ENCODE results near the gene LIF. TPM values are rescaled to one million over a fixed set of nuclear protein-coding genes. Genes with fewer than 3 reads are reported as not detected.

Gene LIF
- total RNA-seq, 1 donor from 2014 or later: 18.9 TPM

DNA sequence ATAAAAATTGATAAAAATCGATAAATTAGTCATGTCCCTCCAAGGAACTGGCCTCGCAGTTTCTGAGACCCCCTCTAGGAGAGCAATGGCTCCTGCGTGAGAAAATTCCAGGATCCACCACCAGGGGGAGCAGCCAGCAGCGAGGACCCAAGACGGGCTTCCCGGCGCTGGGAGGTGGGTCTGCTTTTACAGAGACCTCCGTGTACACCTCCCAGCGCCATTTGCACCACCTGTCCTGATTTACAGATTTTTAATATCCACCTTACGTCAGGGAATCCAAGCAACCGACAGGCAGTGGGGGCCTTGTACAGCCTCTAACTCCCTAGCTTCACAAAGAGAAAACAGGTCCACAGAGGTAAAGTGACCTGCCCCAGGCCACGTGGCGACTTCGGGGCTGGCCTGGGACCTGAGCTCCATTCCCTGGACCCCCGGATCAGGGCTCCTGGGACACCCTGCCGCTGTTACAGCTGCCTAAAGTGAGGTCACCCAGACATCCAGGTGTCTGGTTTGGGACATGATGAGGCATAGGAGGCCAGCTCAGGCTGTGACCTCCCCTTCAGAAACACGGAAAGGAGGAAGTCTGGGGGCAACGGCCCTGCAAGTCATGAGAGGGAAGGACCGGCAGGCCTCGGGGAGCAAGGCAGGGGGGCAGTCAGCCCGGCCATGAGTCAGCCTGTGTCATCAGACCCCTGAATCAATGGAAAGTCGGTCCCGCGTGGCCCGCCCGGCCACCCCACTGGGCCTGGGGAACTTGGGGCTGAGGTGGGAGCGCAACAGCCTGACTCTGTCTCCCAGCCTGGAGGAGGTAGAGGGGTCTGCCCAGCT is 16.6 kb upstream of the LIF start:
- no peak for DNase-seq (ENCODE audit: low spot score)
- Mint-ChIP-seq H3K4me1 (ENCODE audit: low read depth) (peaks cover 6% of the 10 kb centered on the region), H3K36me3 (ENCODE audit: low read depth) (no peaks in the 10 kb centered on the region), H3K4me3 (ENCODE audit: unreplicated experiment) (peak overlapping the region; percentile 56), H3K9me3 (ENCODE audit: low read depth) (no peaks in the 10 kb centered on the region), H3K27me3 (ENCODE audit: low read depth) (no peaks in the 10 kb centered on the region), H3K27ac (ENCODE audit: unreplicated experiment) (no peak overlapping the region)
- TF ChIP-seq CTCF (IDR thresholded peaks at IDR 0.05): peak; percentile 100

- Mint-ChIP-seq H3K9me3 (ENCODE audit: low read depth) (no peaks in the 10 kb centered on the region), H3K36me3 (ENCODE audit: low read depth) (no peaks in the 10 kb centered on the region), H3K27me3 (ENCODE audit: low read depth) (no peaks in the 10 kb centered on the region), H3K4me1 (ENCODE audit: low read depth) (peaks cover 6% of the 10 kb centered on the region), H3K27ac (ENCODE audit: unreplicated experiment) (no peak overlapping the region), H3K4me3 (ENCODE audit: unreplicated experiment) (no peak overlapping the region)
- no peak for TF ChIP-seq CTCF (IDR thresholded peaks at IDR 0.05)
- no peak for DNase-seq (ENCODE audit: low spot score)
Measured at GRCh38 chr22:30262112-30262511, 15.6 kb upstream of the LIF start.

DNA sequence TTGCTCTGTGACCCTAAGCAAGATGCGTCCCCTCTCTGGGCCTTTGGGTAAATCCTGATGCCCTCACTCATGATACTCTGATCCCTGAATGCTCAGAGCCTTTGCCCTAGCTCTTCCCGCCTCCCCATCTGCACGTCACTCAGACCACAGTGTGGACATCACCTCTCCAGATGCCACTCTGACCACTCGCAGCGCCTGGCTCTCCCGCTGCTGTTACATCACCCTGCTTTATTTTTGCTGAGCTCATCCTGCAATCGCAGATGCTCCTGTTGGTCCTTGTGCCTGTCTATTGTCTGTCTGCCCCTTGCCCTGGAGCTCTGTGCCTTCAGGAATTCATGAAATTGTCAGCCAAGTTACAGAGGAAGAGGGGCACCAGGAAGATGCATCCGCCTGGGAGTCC is 14.6 kb upstream of the LIF start:
- no peak overlapping the region for H3K4me3 Mint-ChIP-seq (ENCODE audit: unreplicated experiment)

DNA sequence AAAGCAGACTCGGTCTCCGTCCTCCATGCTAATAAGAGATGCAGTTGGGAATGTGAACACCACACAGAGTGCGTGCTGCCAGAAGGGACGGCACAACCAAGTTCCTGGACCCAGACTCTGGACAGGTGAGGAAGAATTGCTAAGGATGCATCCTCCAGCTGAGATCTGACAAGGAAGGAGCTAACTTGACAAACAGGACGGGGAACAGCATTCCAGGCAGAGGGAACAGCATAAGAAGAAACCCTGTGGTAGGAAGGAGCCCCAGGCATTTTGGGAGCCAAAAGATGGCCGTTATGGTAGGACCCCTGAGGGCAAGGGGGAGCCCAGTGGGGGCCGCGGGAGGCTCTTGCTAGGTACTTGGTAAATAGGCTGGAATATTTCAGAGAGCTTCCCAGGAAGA is 14.1 kb upstream of the LIF start:
- Mint-ChIP-seq H3K4me1 (ENCODE audit: low read depth) (peaks cover 10% of the 10 kb centered on the region), H3K27me3 (ENCODE audit: low read depth) (no peaks in the 10 kb centered on the region), H3K27ac (ENCODE audit: unreplicated experiment) (no peak overlapping the region), H3K36me3 (ENCODE audit: low read depth) (no peaks in the 10 kb centered on the region), H3K4me3 (ENCODE audit: unreplicated experiment) (no peak overlapping the region), H3K9me3 (ENCODE audit: low read depth) (no peaks in the 10 kb centered on the region)
- no peak for DNase-seq (ENCODE audit: low spot score)
- no peak for TF ChIP-seq CTCF (IDR thresholded peaks at IDR 0.05)

More for the DNA sequence above, 14.6 kb upstream of the LIF start:
- Mint-ChIP-seq H3K36me3 (ENCODE audit: low read depth) (no peaks in the 10 kb centered on the region), H3K4me1 (ENCODE audit: low read depth) (peaks cover 7% of the 10 kb centered on the region), H3K27ac (ENCODE audit: unreplicated experiment) (no peak overlapping the region), H3K9me3 (ENCODE audit: low read depth) (no peaks in the 10 kb centered on the region), H3K27me3 (ENCODE audit: low read depth) (no peaks in the 10 kb centered on the region)
- DNase-seq (ENCODE audit: low spot score): no peak
- TF ChIP-seq CTCF (IDR thresholded peaks at IDR 0.05): no peak

DNA sequence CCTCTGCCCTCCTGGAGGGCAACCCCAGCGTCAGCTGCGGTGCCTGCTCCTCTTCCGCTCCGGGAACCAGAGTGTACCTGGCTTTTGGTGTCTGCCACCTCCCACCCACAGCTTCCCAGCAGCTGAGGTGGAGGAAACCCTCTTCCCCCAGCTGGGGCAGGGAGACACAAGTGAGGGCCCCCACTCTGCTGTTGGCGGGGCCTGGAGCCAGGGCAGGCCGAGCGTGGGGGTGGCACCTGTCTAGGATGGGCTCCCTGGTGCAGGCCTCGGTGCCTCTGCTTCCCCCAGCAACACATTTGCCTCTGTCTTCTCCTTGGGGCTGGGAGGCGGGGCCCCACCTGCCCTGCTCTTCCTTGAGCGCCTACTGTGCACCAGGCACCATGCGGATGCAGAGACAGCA is 13.7 kb upstream of the LIF start:
- no peaks in the 10 kb centered on the region for H3K36me3 Mint-ChIP-seq (ENCODE audit: low read depth)
- no peaks in the 10 kb centered on the region for H3K9me3 Mint-ChIP-seq (ENCODE audit: low read depth)

More for the DNA sequence above, 13.7 kb upstream of the LIF start:
- Mint-ChIP-seq H3K27ac (ENCODE audit: unreplicated experiment) (no peak overlapping the region), H3K27me3 (ENCODE audit: low read depth) (no peaks in the 10 kb centered on the region), H3K4me1 (ENCODE audit: low read depth) (peaks cover 10% of the 10 kb centered on the region), H3K4me3 (ENCODE audit: unreplicated experiment) (no peak overlapping the region)
- no peak for DNase-seq (ENCODE audit: low spot score)
- no peak for TF ChIP-seq CTCF (IDR thresholded peaks at IDR 0.05)
